HG03108 (cell line): Measurements from ENCODE around the gene NINJ2.
A peak's percentile ranks its signal among the peaks of the same experiment; 100 is the strongest.

Experiments
- ATAC-seq: cut with Tn5 transposase; IDR thresholded peaks from one replicate; pipeline ENCODE4 v1.9.1; 2021; ENCODE audit warnings: moderate library complexity; ENCODE audit not compliant: unreplicated experiment

Gene NINJ2

GRCh38 chr12:674272-674781 is 11.1 kb upstream of the NINJ2 start:
- peak; percentile 79 for ATAC-seq

DNA sequence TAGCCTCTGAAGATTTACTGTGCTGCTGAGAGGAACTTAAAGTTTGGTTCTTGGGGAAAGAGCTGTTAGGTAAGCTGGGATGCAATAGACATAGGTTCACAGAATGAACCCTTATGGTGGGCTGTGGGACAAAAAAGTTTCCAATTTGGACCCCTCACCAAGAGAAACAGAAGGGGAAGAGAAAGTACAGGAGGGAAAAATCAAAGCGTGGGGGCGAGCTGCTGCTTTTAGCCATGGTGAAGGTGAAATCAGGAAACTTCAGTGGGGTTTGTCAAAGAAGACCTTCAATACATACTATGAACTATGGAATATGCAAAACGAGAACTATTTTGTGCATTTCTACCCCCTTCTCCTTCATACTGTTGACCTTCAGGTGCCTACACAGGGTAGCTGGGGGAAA is 10.6 kb upstream of the NINJ2 start:
- peak; percentile 5 for ATAC-seq

DNA sequence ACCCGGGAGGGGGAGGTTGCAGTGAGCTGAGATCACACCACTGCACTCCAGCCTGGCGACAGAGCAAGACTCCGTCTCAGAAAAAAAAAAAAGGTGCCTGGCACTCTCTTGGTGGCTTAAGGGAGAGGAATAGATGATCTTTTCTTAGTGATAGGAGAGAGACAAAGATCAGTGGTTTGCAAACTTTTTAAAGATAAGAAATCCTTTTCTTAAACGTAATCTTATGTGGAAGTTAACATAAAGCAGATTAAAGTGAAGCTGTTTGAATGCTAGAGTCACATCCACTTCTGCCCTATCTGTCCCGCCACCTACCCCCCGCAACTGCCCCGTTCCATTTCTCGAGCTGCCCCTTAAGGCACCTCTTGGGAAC is 6.3 kb upstream of the NINJ2 start:
- no peak for ATAC-seq

- no peak for ATAC-seq
Observed at GRCh38 chr12:668090-668481, 4.8 kb upstream of the NINJ2 start.

DNA sequence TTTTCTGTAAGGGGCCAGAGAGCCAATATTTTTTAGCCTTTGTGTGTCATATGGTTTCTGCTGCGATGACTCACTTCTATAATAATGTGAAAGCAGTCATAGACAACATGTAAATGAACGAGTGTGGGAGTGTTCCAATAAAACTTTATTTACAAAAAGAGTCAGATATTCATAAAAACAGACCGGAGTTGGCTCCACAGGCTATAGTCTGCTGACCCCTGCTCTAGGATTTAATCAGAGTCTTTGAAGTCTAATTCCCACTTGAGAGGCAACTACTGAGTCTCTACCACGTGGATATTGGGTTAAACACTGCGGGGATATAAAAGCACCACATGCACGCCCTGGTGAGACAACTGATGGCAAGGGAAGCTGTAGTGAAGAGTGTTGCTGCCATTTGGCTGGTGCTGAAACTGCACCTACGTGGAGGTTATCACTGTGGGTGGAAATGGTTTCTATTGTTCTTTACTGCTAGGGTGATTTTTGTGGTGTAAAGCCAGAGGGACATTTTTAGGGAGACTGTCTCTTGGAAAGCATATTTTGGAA is 3.6 kb upstream of the NINJ2 start:
- no peak for ATAC-seq

DNA sequence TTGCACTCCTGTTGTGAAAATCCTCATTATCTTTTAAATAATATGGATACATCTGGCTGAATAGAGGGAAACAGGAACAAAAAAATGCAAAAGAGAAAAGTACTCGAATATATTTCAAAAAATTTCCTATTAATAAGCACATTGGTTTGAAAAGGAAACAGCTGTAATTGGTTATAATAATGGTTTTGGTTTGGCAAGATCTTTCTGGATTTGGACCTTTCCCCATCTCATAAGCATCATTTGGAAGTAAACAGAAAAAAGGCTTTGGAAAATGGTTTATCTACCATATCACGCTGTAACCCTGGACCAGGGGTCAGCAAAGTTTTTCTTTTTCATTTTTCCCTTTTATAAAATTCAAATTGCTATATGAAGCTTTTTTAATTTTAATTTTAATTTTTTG is 2.8 kb upstream of the NINJ2 start:
- no peak for ATAC-seq

DNA sequence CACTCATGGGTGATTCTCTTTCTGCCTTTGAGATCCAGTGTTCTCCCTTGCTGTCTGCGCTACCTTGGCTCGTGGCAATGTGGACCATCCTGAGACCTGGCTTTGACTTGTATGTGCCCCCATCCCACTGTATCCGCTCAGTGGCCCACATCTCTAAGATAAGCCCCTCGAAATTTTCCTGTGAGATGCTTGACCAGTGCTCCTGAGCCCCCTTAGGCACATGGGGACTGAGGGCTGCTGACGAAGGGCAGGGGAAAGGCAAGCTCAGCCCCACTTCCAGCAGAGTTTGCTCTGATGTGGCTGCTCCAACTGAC is 1.5 kb upstream of the NINJ2 start:
- no peak for ATAC-seq

DNA sequence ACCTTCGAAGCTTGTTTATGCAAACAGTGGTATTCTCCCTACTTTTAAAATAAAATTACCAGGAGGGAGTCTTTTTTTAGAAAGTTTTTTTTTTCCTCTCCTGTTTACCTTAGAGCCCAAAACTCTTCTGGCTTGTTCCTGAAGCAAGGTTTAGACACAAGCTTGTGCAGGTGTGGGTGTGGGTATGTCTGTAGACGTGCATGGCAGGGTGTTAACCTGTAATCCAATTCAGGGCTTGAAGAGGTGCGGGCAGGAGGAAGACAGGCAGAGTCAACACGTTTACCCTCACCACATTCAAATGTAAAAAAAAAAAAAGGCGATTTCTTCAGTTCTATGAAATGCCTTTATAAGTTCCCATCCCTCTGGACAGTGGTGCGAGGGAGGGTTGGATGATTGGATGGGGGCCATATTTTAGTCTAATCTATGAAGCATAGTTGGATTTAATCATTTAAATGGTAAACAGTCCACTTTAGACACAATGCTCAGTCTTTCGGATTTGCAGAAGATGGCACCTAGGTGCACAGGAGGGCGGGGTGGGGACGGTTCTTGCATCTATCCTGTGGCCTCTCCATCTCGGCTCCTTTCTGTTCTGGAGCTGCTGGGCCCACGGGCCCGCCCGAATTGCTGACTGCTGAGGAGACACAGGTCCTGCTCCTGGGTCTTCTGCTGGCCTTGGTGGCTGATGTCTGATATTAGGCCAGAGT is 982 bp upstream of the NINJ2 start:
- ATAC-seq = no peak

- no peak for ATAC-seq
Observed at GRCh38 chr12:662566-663292, 516 bp downstream of the NINJ2 start.

DNA sequence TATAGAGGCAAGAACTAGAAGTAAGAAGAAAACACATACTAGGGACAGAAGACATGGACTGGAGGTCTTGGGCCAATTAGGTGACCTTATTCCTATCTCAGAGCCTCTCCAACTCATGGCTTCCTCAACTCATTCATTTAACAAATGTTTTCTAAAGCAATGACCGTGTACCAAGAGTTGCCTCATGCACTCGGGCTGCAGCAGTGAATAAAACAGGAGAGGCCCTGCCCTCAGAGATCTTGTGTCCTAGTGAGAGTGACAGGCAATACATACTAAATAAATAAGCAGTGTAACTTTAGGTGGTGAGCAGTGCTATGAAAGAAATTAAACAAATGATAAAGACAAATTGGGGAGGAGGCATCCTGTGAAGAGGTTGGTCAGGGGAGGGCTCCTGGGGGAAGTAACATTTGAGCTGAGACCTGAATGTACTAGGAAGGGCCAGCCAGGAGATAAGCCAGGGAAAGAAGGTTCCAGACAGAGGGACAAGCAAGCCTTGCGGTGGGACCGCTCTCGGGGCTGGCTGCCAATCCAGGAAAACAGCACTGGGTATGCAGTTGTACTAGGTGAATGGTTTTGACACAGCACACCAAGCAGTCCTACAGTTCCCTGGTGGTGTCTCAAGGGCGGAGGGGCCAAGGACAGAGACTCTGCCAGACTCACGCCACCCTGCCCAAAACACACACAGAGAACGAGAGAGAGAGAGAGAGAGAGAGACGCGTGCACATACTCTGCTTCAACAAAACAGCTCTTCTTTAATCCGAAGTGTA is 1.3 kb downstream of the NINJ2 start:
- ATAC-seq = no peak

DNA sequence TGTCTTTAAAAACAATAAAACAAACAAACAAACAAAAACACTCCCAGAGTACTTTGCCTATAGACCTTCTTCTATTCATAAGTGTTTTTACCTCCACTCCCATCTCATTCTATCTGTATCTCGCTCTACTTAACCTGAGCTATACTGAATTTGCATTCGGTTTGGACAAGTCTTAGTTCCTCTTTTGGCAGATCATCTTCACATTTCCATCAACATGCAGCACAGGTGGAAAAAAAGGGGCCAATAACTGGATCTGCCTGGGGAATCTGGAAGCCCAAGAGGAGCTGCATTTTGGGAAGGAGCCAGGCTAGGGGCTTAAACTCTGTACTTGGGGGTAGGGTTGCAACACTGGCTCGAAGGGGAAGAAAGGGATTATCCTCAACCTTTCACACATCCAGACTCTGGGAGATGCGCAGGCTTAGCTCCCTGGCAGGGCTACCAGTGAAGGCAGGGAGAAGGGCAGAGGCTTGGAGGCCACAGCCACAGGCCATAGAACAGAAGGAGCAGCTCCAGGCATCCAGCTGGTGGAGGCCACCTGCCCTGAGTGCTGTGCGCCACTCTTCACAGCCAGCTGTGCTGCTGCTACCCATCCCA is 4.1 kb downstream of the NINJ2 start:
- peak; percentile 72 for ATAC-seq

DNA sequence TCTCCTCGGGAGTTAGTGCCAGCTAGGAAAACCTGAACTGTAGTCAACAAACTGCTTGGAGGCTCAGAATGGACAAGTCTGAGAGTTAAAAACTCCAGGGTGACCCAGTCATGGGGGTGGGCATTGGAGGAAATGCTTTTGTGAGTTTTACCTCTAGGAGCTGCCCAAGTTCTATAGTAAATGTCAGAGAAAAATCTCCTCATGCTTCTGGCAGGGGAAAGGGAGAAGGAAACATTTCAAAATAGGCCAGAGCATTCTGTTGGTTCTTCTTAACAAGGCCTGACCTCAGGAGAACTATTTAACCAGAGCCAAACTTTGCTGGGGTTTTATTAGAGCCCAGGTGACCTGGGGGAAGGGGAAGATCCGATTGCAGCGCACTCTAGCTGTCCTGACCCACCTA is 12.3 kb downstream of the NINJ2 start:
- no peak for ATAC-seq

DNA sequence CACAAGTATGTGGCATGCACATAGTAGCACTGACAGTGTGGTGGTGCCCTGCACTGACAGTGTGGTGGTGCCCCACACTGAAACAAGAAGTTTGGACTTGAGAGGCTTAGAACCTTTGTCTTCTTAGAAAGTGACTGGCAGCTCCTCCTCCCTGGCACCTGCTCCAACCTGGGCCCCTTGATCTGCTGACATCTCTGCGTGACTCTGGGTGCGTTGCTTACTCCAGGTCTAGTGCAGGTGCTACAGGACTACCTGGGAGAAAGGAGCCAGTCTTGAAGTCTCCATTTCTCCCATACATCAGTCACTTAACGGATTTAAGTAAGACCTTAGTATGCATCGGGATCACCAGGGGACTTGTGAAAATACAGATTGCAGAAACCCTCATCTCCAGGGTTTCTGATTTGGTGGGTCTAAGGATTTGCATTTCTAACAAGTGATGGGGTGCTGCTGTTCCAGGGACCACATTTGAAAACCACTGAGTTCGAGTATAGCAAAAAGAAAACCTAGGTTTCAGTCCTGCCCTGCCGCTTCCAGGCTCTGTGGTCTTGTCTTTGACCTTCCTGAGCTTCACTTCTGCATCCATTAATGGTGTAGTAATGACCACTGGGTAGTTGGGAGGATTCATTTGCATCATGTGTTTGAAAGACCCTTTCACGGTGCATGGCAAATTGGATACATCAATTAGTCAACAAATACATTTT is 15.7 kb downstream of the NINJ2 start:
- no peak for ATAC-seq

GRCh38 chr12:646442-647384 is 16.5 kb downstream of the NINJ2 start:
- no peak for ATAC-seq

GRCh38 chr12:645563-646071 is 17.6 kb downstream of the NINJ2 start:
- no peak for ATAC-seq

DNA sequence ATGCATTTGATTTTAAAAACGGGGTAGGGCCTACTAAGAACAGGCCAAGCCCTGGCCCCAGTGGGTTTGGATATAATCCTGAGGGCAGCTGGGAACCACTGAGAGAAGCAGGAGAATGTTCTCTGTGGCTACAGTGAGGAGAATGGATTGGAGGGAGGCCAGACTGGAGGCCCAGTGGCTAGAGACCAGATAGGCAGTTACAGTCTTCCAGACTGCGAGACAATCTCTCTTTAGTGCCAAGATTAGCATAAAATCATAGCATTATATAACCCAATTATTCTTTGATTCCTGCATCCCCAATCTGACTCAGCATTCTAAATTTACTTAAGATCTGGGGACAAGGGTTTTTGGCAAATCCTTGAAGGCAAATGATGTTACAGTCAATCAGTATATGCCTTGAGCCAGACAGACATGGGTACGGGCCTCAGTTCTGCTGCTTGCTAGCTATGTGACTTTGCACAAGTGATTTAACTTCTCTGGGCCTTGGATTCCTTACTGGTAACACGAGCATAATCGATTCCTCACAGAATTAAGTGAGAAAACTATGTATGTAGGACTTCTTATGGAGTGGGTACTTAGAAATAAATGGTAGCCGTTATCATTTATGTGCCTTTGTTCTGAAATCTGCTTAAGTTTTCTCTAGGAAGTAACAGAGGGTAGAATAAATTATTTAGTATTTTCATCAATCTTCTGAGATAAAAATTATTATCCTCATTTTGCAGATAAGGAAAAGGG is 18.3 kb downstream of the NINJ2 start:
- ATAC-seq = no peak

DNA sequence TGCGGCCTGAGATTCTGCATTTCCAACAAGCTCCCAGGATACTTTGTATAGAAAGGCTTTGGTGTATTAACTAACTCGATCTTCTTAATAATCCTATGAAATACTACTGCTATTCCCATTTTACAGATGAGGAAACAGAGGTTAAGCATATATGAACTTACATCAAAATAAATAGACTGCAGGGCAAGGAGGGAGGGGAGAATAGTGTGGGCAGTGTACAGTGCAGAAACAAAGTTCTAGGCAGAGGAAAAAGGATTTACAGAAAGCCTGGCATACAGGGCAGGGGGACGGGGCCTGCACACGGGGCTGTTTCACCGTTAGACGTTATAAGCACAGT is 19.0 kb downstream of the NINJ2 start:
- ATAC-seq = no peak

DNA sequence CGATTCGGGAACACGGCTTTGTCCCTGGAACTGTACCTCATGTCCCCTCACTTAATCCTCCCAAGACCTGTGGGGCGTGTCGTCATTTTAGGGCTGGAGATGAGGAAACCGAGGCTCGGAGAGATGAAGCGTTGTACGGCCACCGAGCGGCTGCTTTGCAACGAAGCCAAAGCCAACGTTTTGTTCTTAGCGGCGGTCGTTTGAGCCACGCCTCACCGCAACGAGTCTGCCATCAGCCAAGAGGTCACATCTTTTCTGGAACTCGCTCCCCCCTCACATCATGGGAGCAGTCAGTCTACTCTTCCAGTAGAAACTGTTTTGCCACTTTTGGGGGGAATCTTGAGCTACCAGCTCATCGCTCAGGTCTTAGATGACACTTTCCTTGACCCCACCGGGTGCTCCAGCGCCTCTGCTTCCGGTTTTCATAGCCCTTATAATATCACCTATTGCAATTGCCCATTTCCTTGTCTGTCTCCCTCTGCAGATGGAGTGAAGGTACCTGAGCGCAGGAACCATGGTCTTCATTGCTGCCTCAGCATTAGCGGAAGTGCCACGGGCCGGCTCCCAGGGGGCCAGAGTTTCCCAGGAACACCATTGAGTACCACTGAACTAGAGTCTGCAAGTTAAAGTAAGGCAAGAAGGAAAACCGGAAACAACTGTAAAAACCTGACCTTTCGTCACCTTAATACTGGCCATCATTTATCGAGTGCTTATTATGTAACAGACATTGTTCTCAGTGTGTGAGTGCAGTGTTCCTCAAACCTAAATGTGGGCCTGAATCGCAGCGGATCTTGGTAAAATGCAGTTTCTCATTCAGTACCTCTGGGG is 19.6 kb downstream of the NINJ2 start:
- ATAC-seq = no peak
